CD4-positive, alpha-beta T cell treated with Interferon gamma for 1 hour (primary cell): ENCODE data around the gene CCNG1.
A peak's percentile ranks its signal among the peaks of the same experiment; 100 is the strongest.
"Not testable (repeated sequence)": the region's sequence is repeated elsewhere in the genome, so short reads cannot be mapped to it uniquely, and the experiment has no call there.

ENCODE experiments used
- DNase-seq: peaks from one replicate; pipeline ENCODE4 v3.0.0-alpha.2; 2020

CCNG1 gene

GRCh38 chr5:163445345-163445744, 8.0 kb downstream of the CCNG1 start:
- no peak for DNase-seq

- DNase-seq: no peak
Observed at GRCh38 chr5:163447191-163447590, 9.8 kb downstream of the CCNG1 start.

GRCh38 chr5:163447875-163448274, 10.5 kb downstream of the CCNG1 start:
- DNase-seq: no peak

- no peak for DNase-seq
Observed at GRCh38 chr5:163448491-163448890, 11.1 kb downstream of the CCNG1 start.

GRCh38 chr5:163451489-163451888, 14.1 kb downstream of the CCNG1 start:
- DNase-seq: no peak

GRCh38 chr5:163453705-163454104, 16.3 kb downstream of the CCNG1 start:
- no peak for DNase-seq

- DNase-seq: not testable (repeated sequence)
Observed at GRCh38 chr5:163455406-163455805, 18.0 kb downstream of the CCNG1 start.

- no peak for DNase-seq
Observed at GRCh38 chr5:163456029-163456589, 18.7 kb downstream of the CCNG1 start.

- DNase-seq: no peak
Observed at GRCh38 chr5:163456840-163457239, 19.4 kb downstream of the CCNG1 start.

GRCh38 chr5:163458778-163459385, 21.5 kb downstream of the CCNG1 start:
- no peak for DNase-seq

GRCh38 chr5:163459462-163459818, 22.0 kb downstream of the CCNG1 start:
- DNase-seq: no peak

GRCh38 chr5:163459819-163460561, 22.6 kb downstream of the CCNG1 start, which contains the start of gene NUDCD2:
Gene NUDCD2, minus strand, starts transcription at chr5:163460102. Its CDS starts 52 bp downstream, at chr5:163460050.
- DNase-seq: peak; percentile 95

GRCh38 chr5:163460562-163461171, 23.3 kb downstream of the CCNG1 start, which contains the start of gene HMMR:
Gene HMMR, plus strand, starts transcription at chr5:163460632. Its CDS starts 61 bp downstream, at chr5:163460693.
- DNase-seq: no peak

GRCh38 chr5:163463063-163463435, 25.7 kb downstream of the CCNG1 start:
- no peak for DNase-seq

- no peak for DNase-seq
Observed at GRCh38 chr5:163467682-163468081, 30.3 kb downstream of the CCNG1 start.

- no peak for DNase-seq
Observed at GRCh38 chr5:163473635-163474243, 36.3 kb downstream of the CCNG1 start.

- DNase-seq: no peak
Observed at GRCh38 chr5:163475411-163475810, 38.0 kb downstream of the CCNG1 start.

- no peak for DNase-seq
Observed at GRCh38 chr5:163478126-163478981, 41.0 kb downstream of the CCNG1 start.

GRCh38 chr5:163478982-163479271, 41.5 kb downstream of the CCNG1 start:
- DNase-seq: no peak

- no peak for DNase-seq
Observed at GRCh38 chr5:163489055-163489744, 51.8 kb downstream of the CCNG1 start.

GRCh38 chr5:163489745-163490075, 52.3 kb downstream of the CCNG1 start:
- DNase-seq: no peak
